Immature natural killer cell (primary cell): ENCODE measurements around the gene BTBD7. TPM values are rescaled to one million over a fixed set of nuclear protein-coding genes. Genes with fewer than 3 reads are reported as not detected.
A peak's percentile ranks its signal among the peaks of the same experiment; 100 is the strongest.
"Not testable (repeated sequence)": the region's sequence is repeated elsewhere in the genome, so short reads cannot be mapped to it uniquely, and the experiment has no call there.

Source experiments
- DNase-seq, 3 donors: peaks; one replicate each; pipeline ENCODE4 v3.0.0; 2022; ENCODE audit warnings: mixed read lengths in 1 of 3
- H3K27ac Mint-ChIP-seq, 6 donors: one replicate each; pipeline ENCODE4 v1.8.0; 2020; ENCODE audit warnings: mixed read lengths in 6 of 6, mild to moderate bottlenecking in 5 of 6, inconsistent platforms in 4 of 6, moderate library complexity in 3 of 6
- H3K27me3 Mint-ChIP-seq, 3 donors: one replicate each; pipeline ENCODE4 v1.8.0; 2020 to 2021; ENCODE audit warnings: low read depth in 3 of 3, mild to moderate bottlenecking in 3 of 3, mixed read lengths in 3 of 3, moderate library complexity in 3 of 3, inconsistent platforms in 1 of 3
- H3K36me3 Mint-ChIP-seq, 3 donors: one replicate each; pipeline ENCODE4 v1.8.0; 2020; ENCODE audit warnings: mixed read lengths in 3 of 3, inconsistent platforms in 2 of 3, mild to moderate bottlenecking in 2 of 3
- H3K4me1 Mint-ChIP-seq, 2 donors: one replicate each; pipeline ENCODE4 v1.8.0; 2020; ENCODE audit warnings: inconsistent platforms in 2 of 2, mild to moderate bottlenecking in 2 of 2, mixed read lengths in 2 of 2, moderate library complexity in 1 of 2
- H3K4me3 Mint-ChIP-seq, 5 donors: one replicate each; pipeline ENCODE4 v1.8.0; 2020; ENCODE audit warnings: mild to moderate bottlenecking in 5 of 5, mixed read lengths in 5 of 5, inconsistent platforms in 3 of 5, moderate library complexity in 3 of 5
- H3K9me3 Mint-ChIP-seq, 6 donors: one replicate each; pipeline ENCODE4 v1.8.0; 2020; ENCODE audit warnings: mild to moderate bottlenecking in 6 of 6, mixed read lengths in 6 of 6, inconsistent platforms in 4 of 6, moderate library complexity in 3 of 6
- polyA plus RNA-seq, 3 donors: library from polyadenylated mRNA; unstranded; fragments of 300-500 nt; fragmentation: Illumina TruSeq; gene quantifications; one replicate each; pipeline ENCODE4 v1.2.3, GENCODE V29; 2021

The BTBD7 gene
- polyA plus RNA-seq, 3 donors from 2014 or later, result 6.2 to 11.6 (median 10.6) TPM

GRCh38 chr14:93233078-93233477 lies 99.8 kb downstream of the BTBD7 start:
- not testable (repeated sequence) for DNase-seq, H3K27me3 Mint-ChIP-seq, H3K9me3 Mint-ChIP-seq, H3K27ac Mint-ChIP-seq, H3K4me3 Mint-ChIP-seq
- Mint-ChIP-seq H3K36me3 (peaks cover under 1 to 15% (median 5%) of the 10 kb centered on the region in 3 donors), H3K4me1 (peaks cover 5 to 10% of the 10 kb centered on the region in 2 donors)

GRCh38 chr14:93232159-93232558 lies 100.7 kb downstream of the BTBD7 start:
- Mint-ChIP-seq H3K9me3 (peaks cover 0 to 1% (median 0%) of the 10 kb centered on the region in 6 donors), H3K27me3 (peaks cover 0 to 1% (median 0%) of the 10 kb centered on the region in 3 donors), H3K4me1 (peaks cover 5 to 10% of the 10 kb centered on the region in 2 donors), H3K36me3 (peaks cover 10 to 24% (median 14%) of the 10 kb centered on the region in 3 donors), H3K27ac (peak overlapping the region in 1 of 6 donors; percentile 35), H3K4me3 (no peak overlapping the region)
- DNase-seq, result no peak

GRCh38 chr14:93231129-93231979 lies 101.5 kb downstream of the BTBD7 start:
- Mint-ChIP-seq H3K27me3 (peaks cover 0 to 1% (median 0%) of the 10 kb centered on the region in 3 donors), H3K27ac (no peak overlapping the region), H3K36me3 (peaks cover 14 to 29% (median 18%) of the 10 kb centered on the region in 3 donors), H3K9me3 (peaks cover 0 to 1% (median 0%) of the 10 kb centered on the region in 6 donors), H3K4me1 (peaks cover 5 to 10% of the 10 kb centered on the region in 2 donors), H3K4me3 (peak overlapping the region in 2 of 5 donors; percentile 13 to 60)
- DNase-seq, result no peak

- H3K4me1 Mint-ChIP-seq, result peaks cover 5 to 10% of the 10 kb centered on the region in 2 donors
- H3K27ac Mint-ChIP-seq, result no peak overlapping the region
- H3K9me3 Mint-ChIP-seq, result peaks cover 0 to 1% (median 0%) of the 10 kb centered on the region in 6 donors
- DNase-seq, result no peak
- H3K27me3 Mint-ChIP-seq, result peaks cover 0 to 4% (median 0%) of the 10 kb centered on the region in 3 donors
- peak overlapping the region in 2 of 5 donors; percentile 9 to 60 for H3K4me3 Mint-ChIP-seq
- H3K36me3 Mint-ChIP-seq, result peaks cover 14 to 37% (median 26%) of the 10 kb centered on the region in 3 donors
Measured at GRCh38 chr14:93230539-93230938, 102.3 kb downstream of the BTBD7 start.

GRCh38 chr14:93228550-93228949 lies 104.3 kb downstream of the BTBD7 start:
- H3K36me3 Mint-ChIP-seq, result peaks cover 18 to 49% (median 29%) of the 10 kb centered on the region in 3 donors
- peaks cover 0 to 1% (median 0%) of the 10 kb centered on the region in 6 donors for H3K9me3 Mint-ChIP-seq

GRCh38 chr14:93223565-93223964 lies 109.3 kb downstream of the BTBD7 start:
- H3K4me3 Mint-ChIP-seq, result no peak overlapping the region
- no peaks in the 10 kb centered on the region for H3K4me1 Mint-ChIP-seq
- H3K36me3 Mint-ChIP-seq, result peaks cover 28 to 63% (median 40%) of the 10 kb centered on the region in 3 donors
- H3K9me3 Mint-ChIP-seq, result no peaks in the 10 kb centered on the region
- no peak overlapping the region for H3K27ac Mint-ChIP-seq
- peaks cover 0 to 2% (median 0%) of the 10 kb centered on the region in 3 donors for H3K27me3 Mint-ChIP-seq
- no peak for DNase-seq

More at GRCh38 chr14:93228550-93228949, 104.3 kb downstream of the BTBD7 start:
- no peak for DNase-seq
- Mint-ChIP-seq H3K4me3 (no peak overlapping the region), H3K27me3 (peaks cover 0 to 2% (median 0%) of the 10 kb centered on the region in 3 donors), H3K4me1 (peaks cover 5 to 10% of the 10 kb centered on the region in 2 donors), H3K27ac (no peak overlapping the region)

- no peaks in the 10 kb centered on the region for H3K9me3 Mint-ChIP-seq
- no peaks in the 10 kb centered on the region for H3K4me1 Mint-ChIP-seq
- H3K36me3 Mint-ChIP-seq, result peaks cover 22 to 52% (median 24%) of the 10 kb centered on the region in 3 donors
- H3K27ac Mint-ChIP-seq, result no peak overlapping the region
- peaks cover 0 to 1% (median 0%) of the 10 kb centered on the region in 3 donors for H3K27me3 Mint-ChIP-seq
- no peak overlapping the region for H3K4me3 Mint-ChIP-seq
- no peak for DNase-seq
Measured at GRCh38 chr14:93220509-93220908, 112.3 kb downstream of the BTBD7 start.

- peaks cover 18 to 50% (median 24%) of the 10 kb centered on the region in 3 donors for H3K36me3 Mint-ChIP-seq
- H3K27me3 Mint-ChIP-seq, result peaks cover 0 to 2% (median 1%) of the 10 kb centered on the region in 3 donors
- DNase-seq, result peak; percentile 8 to 40 (median 32)
- no peaks in the 10 kb centered on the region for H3K4me1 Mint-ChIP-seq
- H3K4me3 Mint-ChIP-seq, result no peak overlapping the region
- H3K27ac Mint-ChIP-seq, result no peak overlapping the region
- H3K9me3 Mint-ChIP-seq, result no peaks in the 10 kb centered on the region
Measured at GRCh38 chr14:93219103-93219726, 113.6 kb downstream of the BTBD7 start.

- Mint-ChIP-seq H3K27ac (peak overlapping the region in 1 of 6 donors; percentile 67), H3K36me3 (peaks cover 16 to 33% (median 19%) of the 10 kb centered on the region in 3 donors), H3K9me3 (no peaks in the 10 kb centered on the region)
Measured at GRCh38 chr14:93214598-93214997, 118.2 kb downstream of the BTBD7 start.

GRCh38 chr14:93212432-93212831 lies 120.4 kb downstream of the BTBD7 start:
- Mint-ChIP-seq H3K36me3 (peaks cover 11 to 24% (median 16%) of the 10 kb centered on the region in 3 donors), H3K9me3 (no peaks in the 10 kb centered on the region), H3K27me3 (peaks cover 0 to 3% (median 2%) of the 10 kb centered on the region in 3 donors), H3K27ac (no peak overlapping the region), H3K4me3 (no peak overlapping the region), H3K4me1 (peaks cover 8 to 28% of the 10 kb centered on the region in 2 donors)
- DNase-seq, result no peak

More at GRCh38 chr14:93214598-93214997, 118.2 kb downstream of the BTBD7 start:
- Mint-ChIP-seq H3K4me1 (peaks cover 0 to 7% of the 10 kb centered on the region in 2 donors), H3K27me3 (peaks cover 0 to 2% (median 1%) of the 10 kb centered on the region in 3 donors), H3K4me3 (no peak overlapping the region)
- no peak for DNase-seq

GRCh38 chr14:93207468-93208308 lies 125.1 kb downstream of the BTBD7 start:
- Mint-ChIP-seq H3K36me3 (peaks cover 2 to 6% (median 5%) of the 10 kb centered on the region in 3 donors), H3K4me1 (peaks cover 32 to 64% of the 10 kb centered on the region in 2 donors), H3K27me3 (peaks cover 4 to 17% (median 6%) of the 10 kb centered on the region in 3 donors), H3K9me3 (no peaks in the 10 kb centered on the region), H3K4me3 (peak overlapping the region; percentile 93 to 98 (median 97)), H3K27ac (peak overlapping the region; percentile 2 to 95 (median 84))
- no peak for DNase-seq

GRCh38 chr14:93206793-93207467 lies 125.9 kb downstream of the BTBD7 start, which contains the start of the genes GON7 and UBR7:
GON7 (minus strand) TSS chr14:93207065; CDS start chr14:93207037, 28 bp downstream.
UBR7 (plus strand) TSS chr14:93207256; CDS start chr14:93207292, 36 bp downstream.
- peaks cover 32 to 68% of the 10 kb centered on the region in 2 donors for H3K4me1 Mint-ChIP-seq
- no peaks in the 10 kb centered on the region for H3K9me3 Mint-ChIP-seq
- peaks cover 4 to 17% (median 6%) of the 10 kb centered on the region in 3 donors for H3K27me3 Mint-ChIP-seq
- peak within 1 kb of the TSS; percentile 93 to 98 (median 97) for H3K4me3 Mint-ChIP-seq
- H3K27ac Mint-ChIP-seq, result peak within 1 kb of the TSS; percentile 89 to 95 (median 90)
- no peaks in the 10 kb centered on the region for H3K36me3 Mint-ChIP-seq
- peak; percentile 86 to 87 (median 87) for DNase-seq
